Lower leg skin (tissue), 3 donors: ENCODE data around the gene LRRC53.

Experiments
- CTCF ChIP-seq, 3 donors: fragments of 450-650 bp; IDR thresholded peaks; one replicate each; pipeline ENCODE4 v1.5.1; 2016; ENCODE audit warnings: antibody characterized with exemption in 3 of 3, mild to moderate bottlenecking in 3 of 3, moderate library complexity in 2 of 3
- POLR2A ChIP-seq, 2 donors: fragments of 450-650 bp; IDR thresholded peaks; one replicate each; pipeline ENCODE4 v1.6.1; 2016 to 2017; ENCODE audit warnings: antibody characterized with exemption in 2 of 2, mild to moderate bottlenecking in 1 of 2, moderate library complexity in 1 of 2

GRCh38 chr1:74496669-74497068 is 15.7 kb downstream of the LRRC53 start:
- no peak for TF ChIP-seq CTCF (IDR thresholded peaks at IDR 0.05)
- TF ChIP-seq POLR2A (IDR thresholded peaks at IDR 0.05): no peak
